A375 (cell line): Measurements from ENCODE around the gene KLK7. TPM values are rescaled to one million over a fixed set of nuclear protein-coding genes. Genes with fewer than 3 reads are reported as not detected.

Source experiments
- total RNA-seq: library from RNA; depleted of rRNA; stranded (reverse); fragments of >200 nt; shearing (Covaris generic); gene quantifications from 2 replicates; pipeline ENCODE4 v1.2.3, GENCODE V29; 2014; rRNA removed

KLK7 gene
- total RNA-seq: not detected in 2 replicates

GRCh38 chr19:50983625-50984292, at the start of gene KLK7:
Gene KLK7, minus strand, starts transcription at chr19:50983917. Its CDS starts 1,518 bp downstream, at chr19:50982399.

GRCh38 chr19:51026554-51026831, 42.8 kb upstream of the KLK7 start, which contains the start of gene KLK11:
Gene KLK11, minus strand, starts transcription at chr19:51026616. Its CDS starts 985 bp downstream, at chr19:51025631.

GRCh38 chr19:51019544-51019925, 35.8 kb upstream of the KLK7 start, which contains the start of gene KLK10:
Gene KLK10, minus strand, starts transcription at chr19:51019709. Its CDS starts 579 bp downstream, at chr19:51019130.

GRCh38 chr19:51001515-51001914, 17.8 kb upstream of the KLK7 start, which contains the start of gene KLK8:
Gene KLK8, minus strand, starts transcription at chr19:51001604. Its CDS starts 437 bp downstream, at chr19:51001167.

GRCh38 chr19:50969413-50969760, 14.3 kb downstream of the KLK7 start, which contains the start of gene KLK6:
Gene KLK6, minus strand, starts transcription at chr19:50969591. Its CDS starts 1,487 bp downstream, at chr19:50968104.

GRCh38 chr19:50952910-50953309, 30.8 kb downstream of the KLK7 start, which contains the start of gene KLK5:
Gene KLK5, minus strand, starts transcription at chr19:50953038. Its CDS starts 381 bp downstream, at chr19:50952657.

Other genes starting within 250 kb of the KLK7 start
- not detected in 2 replicates for gene GPR32, start 213.5 kb downstream of the KLK7 start, total RNA-seq
- gene ACP4, start 193.5 kb downstream of the KLK7 start, total RNA-seq: not detected in 2 replicates
- gene KLK1, start 160.1 kb downstream of the KLK7 start, total RNA-seq: not detected in 2 replicates
- not detected in 2 replicates for gene KLK15, start 150.3 kb downstream of the KLK7 start, total RNA-seq
- not detected in 2 replicates for gene KLK3, start 129.0 kb downstream of the KLK7 start, total RNA-seq
- 0.50 and 1.5 TPM in 2 replicates for gene KLK2, start 110.5 kb downstream of the KLK7 start, total RNA-seq
- not detected in 2 replicates for gene KLK4, start 72.5 kb downstream of the KLK7 start, total RNA-seq
- gene KLK5, start 30.9 kb downstream of the KLK7 start, total RNA-seq: not detected in 2 replicates
- gene KLK6, start 14.3 kb downstream of the KLK7 start, total RNA-seq: 0.94 and 1.6 TPM in 2 replicates
- not detected in 2 replicates for gene KLK8, start 17.7 kb upstream of the KLK7 start, total RNA-seq
- not detected in 2 replicates for gene KLK10, start 35.8 kb upstream of the KLK7 start, total RNA-seq
- not detected in 2 replicates for gene KLK11, start 42.7 kb upstream of the KLK7 start, total RNA-seq
- gene KLK12, start 51.1 kb upstream of the KLK7 start, total RNA-seq: not detected in 2 replicates
- not detected in 2 replicates for gene KLK13, start 81.2 kb upstream of the KLK7 start, total RNA-seq
- gene KLK14, start 99.0 kb upstream of the KLK7 start, total RNA-seq: 0.85 TPM in 1 of 2 replicates, not detected in the other
- gene CTU1, start 124.5 kb upstream of the KLK7 start, total RNA-seq: 19.1 and 20.6 TPM in 2 replicates
- 0.08 TPM in 1 of 2 replicates, not detected in the other for gene SIGLEC9, start 141.0 kb upstream of the KLK7 start, total RNA-seq
- gene SIGLEC7, start 158.4 kb upstream of the KLK7 start, total RNA-seq: not detected in 2 replicates
- gene CD33, start 241.2 kb upstream of the KLK7 start, total RNA-seq: 3.1 and 4.5 TPM in 2 replicates